Measurements from ENCODE around the gene CXCL13. TPM values are rescaled to one million over a fixed set of nuclear protein-coding genes. Genes with fewer than 3 reads are reported as not detected.
"Not testable (repeated sequence)": the region's sequence is repeated elsewhere in the genome, so short reads cannot be mapped to it uniquely, and the experiment has no call there.

Gene CXCL13
- total and polyA plus RNA-seq, 2 experiments from 2014 or later, result not detected

- H3K27me3 ChIP-seq (ENCODE audit: insufficient read depth); H3K4me1 Mint-ChIP-seq; H3K4me3 Mint-ChIP-seq; H3K27me3 Mint-ChIP-seq (ENCODE audit: insufficient read depth, low read depth, poor library complexity); ATAC-seq; DNase-seq (ENCODE audit: low spot score); H3F3A ChIP-seq (replicated peaks; ENCODE audit: low read depth); H3K36me3 ChIP-seq (ENCODE audit: insufficient read depth); H3K27ac Mint-ChIP-seq; H3K9me2 ChIP-seq (ENCODE audit: insufficient read depth); H3K27ac ChIP-seq (ENCODE audit: low read depth); H3K9me3 Mint-ChIP-seq; H3K79me2 ChIP-seq (replicated peaks; ENCODE audit: insufficient read depth); H3K4me3 ChIP-seq; H2AFZ ChIP-seq; H3K4me2 ChIP-seq; H3K36me3 Mint-ChIP-seq (ENCODE audit: low read depth); H3K4me1 ChIP-seq (ENCODE audit: insufficient read depth); H4K20me1 ChIP-seq (replicated peaks; ENCODE audit: insufficient read depth): not testable (repeated sequence)
Observed at GRCh38 chr4:77660318-77660717, 54.7 kb downstream of the CXCL13 start.

Other genes with a start within 250 kb of the CXCL13 start
- 13.9 and 15.5 TPM in 2 replicates for gene CNOT6L, start 213.5 kb downstream of the CXCL13 start, total RNA-seq (2014; rRNA removed; shearing (Covaris generic))
- gene CNOT6L, start 213.5 kb downstream of the CXCL13 start, polyA plus RNA-seq (2016; fragmentation: Nextera tagmentation; extraction: Ambion mirVana), result 3.2 TPM in 2 replicates